HEK293T (cell line): Measurements from ENCODE around the gene CLK3.

Experiments
- ARNT ChIP-seq: fragments of 450-650 bp; IDR thresholded peaks from 2 replicates; pipeline ENCODE4 v1.6.1; 2017; ENCODE audit warnings: mild to moderate bottlenecking
- BHLHE40 ChIP-seq: fragments of 450-650 bp; IDR thresholded peaks from 2 replicates; pipeline ENCODE4 v1.6.1; 2016; ENCODE audit warnings: mild to moderate bottlenecking, moderate library complexity, borderline replicate concordance
- CTBP1 ChIP-seq: fragments of 450-650 bp; IDR thresholded peaks from 2 replicates; pipeline ENCODE4 v1.6.1; 2016; ENCODE audit warnings: borderline replicate concordance
- FOXK2 ChIP-seq: fragments of 450-650 bp; IDR thresholded peaks from 2 replicates; pipeline ENCODE4 v1.6.1; 2016; ENCODE audit warnings: mild to moderate bottlenecking
- SP1 ChIP-seq: fragments of 450-650 bp; IDR thresholded peaks from 2 replicates; pipeline ENCODE4 v1.6.1; 2017

GRCh38 chr15:74656935-74657535 is 41.4 kb downstream of the CLK3 start:
- TF ChIP-seq SP1, result no peak
- TF ChIP-seq CTBP1, result no peak
- no peak for TF ChIP-seq BHLHE40
- TF ChIP-seq ARNT, result no peak
- no peak for TF ChIP-seq FOXK2
